GM19324 (cell line): ENCODE results near the gene TLR5.
"Not testable (repeated sequence)": the region's sequence is repeated elsewhere in the genome, so short reads cannot be mapped to it uniquely, and the experiment has no call there.

ENCODE experiments used
- ATAC-seq: cut with Tn5 transposase; IDR thresholded peaks from one replicate; pipeline ENCODE4 v1.9.1; 2021; ENCODE audit warnings: mild to moderate bottlenecking, moderate library complexity; ENCODE audit not compliant: unreplicated experiment, low FRiP score

TLR5 gene, protein sequence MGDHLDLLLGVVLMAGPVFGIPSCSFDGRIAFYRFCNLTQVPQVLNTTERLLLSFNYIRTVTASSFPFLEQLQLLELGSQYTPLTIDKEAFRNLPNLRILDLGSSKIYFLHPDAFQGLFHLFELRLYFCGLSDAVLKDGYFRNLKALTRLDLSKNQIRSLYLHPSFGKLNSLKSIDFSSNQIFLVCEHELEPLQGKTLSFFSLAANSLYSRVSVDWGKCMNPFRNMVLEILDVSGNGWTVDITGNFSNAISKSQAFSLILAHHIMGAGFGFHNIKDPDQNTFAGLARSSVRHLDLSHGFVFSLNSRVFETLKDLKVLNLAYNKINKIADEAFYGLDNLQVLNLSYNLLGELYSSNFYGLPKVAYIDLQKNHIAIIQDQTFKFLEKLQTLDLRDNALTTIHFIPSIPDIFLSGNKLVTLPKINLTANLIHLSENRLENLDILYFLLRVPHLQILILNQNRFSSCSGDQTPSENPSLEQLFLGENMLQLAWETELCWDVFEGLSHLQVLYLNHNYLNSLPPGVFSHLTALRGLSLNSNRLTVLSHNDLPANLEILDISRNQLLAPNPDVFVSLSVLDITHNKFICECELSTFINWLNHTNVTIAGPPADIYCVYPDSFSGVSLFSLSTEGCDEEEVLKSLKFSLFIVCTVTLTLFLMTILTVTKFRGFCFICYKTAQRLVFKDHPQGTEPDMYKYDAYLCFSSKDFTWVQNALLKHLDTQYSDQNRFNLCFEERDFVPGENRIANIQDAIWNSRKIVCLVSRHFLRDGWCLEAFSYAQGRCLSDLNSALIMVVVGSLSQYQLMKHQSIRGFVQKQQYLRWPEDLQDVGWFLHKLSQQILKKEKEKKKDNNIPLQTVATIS

GRCh38 chr1:223142795-223143536, at the start of gene TLR5:
Gene TLR5 (minus strand): TSS chr1:223143248. CDS start chr1:223113031, 30,217 bp downstream.
- peak; percentile 87 for ATAC-seq

- ATAC-seq, result no peak
Observed at GRCh38 chr1:223189903-223190724, 47.1 kb upstream of the TLR5 start.

- ATAC-seq, result no peak
Observed at GRCh38 chr1:223189525-223189902, 46.5 kb upstream of the TLR5 start.

DNA sequence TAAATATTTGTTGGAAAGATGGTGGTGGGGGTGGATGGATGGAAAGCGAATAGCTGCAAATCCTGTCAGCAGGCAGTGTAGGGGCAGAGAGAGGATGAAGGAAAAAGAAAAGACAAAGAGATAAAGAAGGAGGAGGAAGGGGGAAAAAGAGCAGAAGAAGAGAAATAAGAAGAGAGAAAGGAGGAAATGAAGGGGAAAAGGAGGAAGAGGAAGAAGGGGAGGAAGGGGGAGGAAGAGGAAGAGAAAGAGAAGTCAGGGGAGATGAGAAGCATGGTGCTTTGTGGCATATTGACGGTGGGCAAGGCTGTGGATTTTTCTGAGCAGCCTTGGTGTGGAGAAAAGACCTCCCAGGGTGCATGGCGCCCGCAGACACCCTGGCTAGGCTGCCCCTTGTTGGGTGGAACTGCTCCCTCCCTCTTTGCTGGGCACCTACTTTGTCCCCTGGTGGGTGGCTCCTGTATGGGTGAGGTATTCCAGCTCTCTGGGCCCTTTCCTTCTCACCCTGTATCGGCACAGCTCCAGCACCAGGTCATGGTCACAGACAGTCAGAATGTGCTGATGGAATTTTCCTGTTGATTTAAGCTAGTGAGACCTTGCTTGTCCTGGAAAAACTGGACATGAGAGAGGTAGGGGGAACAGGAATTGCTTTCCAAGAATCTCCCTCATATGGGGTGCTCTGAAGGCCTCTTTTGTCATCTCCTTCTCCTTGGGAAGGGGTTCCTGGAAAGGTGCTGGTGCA, 45.7 kb upstream of the TLR5 start:
- ATAC-seq, result no peak

DNA sequence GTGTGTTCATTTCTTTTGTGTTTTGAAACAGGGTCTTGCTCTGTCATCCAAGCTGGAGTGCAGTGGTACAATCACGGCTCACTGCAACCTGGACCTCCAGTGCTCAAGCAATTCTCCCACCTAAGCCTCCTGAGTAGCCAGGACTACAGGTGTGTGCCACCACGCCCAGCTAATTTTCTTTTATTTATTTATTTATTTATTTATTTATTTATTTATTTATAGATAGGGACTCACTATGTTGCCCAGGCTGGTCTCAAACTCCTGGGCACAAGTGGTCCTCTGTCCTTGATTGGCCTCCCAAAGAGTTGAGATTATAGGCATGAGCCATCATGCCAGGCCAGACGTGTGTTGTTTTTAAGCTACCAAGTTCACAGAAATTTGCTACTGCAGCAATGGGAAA, 43.8 kb upstream of the TLR5 start:
- no peak for ATAC-seq

- no peak for ATAC-seq
Observed at GRCh38 chr1:223183268-223183862, 40.3 kb upstream of the TLR5 start.

DNA sequence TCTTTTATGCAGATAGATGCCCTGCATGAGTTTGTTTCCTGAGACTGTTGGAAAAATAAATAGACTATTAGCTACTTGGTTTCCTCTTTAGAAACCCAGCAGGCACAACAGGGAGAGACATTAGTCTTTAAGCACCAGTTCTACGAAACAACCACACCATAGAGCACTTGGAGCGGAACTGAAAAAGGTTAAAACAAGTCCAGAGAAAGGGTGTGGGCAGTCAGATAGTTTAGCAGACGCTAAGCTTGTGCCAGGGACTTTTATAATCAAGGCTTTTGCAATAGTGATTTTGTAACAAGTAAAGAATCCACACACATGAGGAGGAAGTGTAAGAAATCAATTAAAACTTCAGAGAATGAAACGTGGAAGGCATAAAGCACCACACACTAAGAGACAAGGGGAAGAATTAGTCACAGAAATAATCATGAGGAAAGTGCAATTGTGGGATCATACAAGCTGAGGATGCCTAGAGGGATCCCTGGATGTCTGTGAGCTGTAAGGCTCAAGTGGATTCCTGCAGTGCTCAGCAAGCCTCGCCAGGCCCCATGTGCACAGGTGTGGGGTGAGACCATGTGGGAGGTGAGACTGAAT, 37.8 kb upstream of the TLR5 start:
- ATAC-seq, result peak; percentile 47

GRCh38 chr1:223179786-223180185, 36.7 kb upstream of the TLR5 start:
- no peak for ATAC-seq

- ATAC-seq, result no peak
Observed at GRCh38 chr1:223179280-223179679, 36.2 kb upstream of the TLR5 start.

GRCh38 chr1:223177681-223178080, 34.6 kb upstream of the TLR5 start:
- ATAC-seq, result no peak

- no peak for ATAC-seq
Observed at GRCh38 chr1:223176437-223176836, 33.4 kb upstream of the TLR5 start.

DNA sequence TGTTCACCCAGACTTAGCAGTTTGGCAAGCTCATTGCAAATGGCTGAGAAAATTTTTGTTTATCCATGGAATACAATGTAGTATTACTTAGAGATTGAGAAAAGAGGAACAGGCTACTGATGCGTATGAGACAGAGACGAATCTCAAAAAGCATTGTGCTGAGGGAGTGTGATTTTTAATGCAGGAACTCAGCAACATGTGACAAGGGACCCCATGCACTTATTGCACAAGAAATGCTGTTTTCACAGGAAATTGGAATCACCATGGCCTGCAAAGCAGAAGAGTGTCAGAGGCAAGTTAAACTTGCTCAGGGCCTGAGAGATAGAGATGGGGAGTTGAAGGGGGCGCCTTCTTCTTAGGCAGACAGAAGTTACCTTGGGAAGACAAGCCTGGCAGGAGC, 32.6 kb upstream of the TLR5 start:
- ATAC-seq, result no peak

GRCh38 chr1:223175032-223175431, 32.0 kb upstream of the TLR5 start:
- no peak for ATAC-seq

DNA sequence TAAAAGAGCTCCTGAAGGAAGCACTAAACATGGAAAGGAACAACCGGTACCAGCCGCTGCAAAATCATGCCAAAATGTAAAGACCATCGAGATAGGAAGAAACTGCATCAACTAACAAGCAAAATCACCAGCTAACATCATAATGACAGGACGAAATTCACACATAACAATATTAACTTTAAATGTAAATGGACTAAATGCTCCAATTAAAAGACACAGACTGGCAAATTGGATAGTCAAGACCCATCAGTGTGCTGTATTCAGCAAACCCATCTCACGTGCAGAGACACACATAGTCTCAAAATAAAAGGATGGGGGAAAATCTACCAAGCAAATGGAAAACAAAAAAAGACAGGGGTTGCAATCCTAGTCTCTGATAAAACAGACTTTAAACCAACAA, 26.4 kb upstream of the TLR5 start:
- not testable (repeated sequence) for ATAC-seq

DNA sequence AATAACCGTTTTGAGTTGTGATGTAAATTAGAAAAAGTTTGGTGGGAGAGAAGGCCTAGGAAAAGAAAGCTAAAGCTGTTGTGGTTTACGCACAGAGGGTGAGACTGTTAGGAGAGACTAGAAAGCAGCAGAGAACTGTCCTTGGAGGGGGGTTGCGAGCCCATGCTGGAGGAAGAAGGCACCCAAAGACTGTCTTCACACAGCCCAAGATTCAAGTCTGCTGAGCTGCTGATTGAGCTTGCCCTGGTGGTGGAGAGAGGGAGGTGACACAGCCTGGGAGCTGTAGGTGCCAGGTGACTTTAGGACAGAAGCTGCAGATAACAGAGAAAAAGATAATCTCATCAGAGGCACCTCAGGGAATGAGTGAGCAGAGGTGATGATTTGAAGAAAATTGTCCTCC, 18.3 kb upstream of the TLR5 start:
- no peak for ATAC-seq

DNA sequence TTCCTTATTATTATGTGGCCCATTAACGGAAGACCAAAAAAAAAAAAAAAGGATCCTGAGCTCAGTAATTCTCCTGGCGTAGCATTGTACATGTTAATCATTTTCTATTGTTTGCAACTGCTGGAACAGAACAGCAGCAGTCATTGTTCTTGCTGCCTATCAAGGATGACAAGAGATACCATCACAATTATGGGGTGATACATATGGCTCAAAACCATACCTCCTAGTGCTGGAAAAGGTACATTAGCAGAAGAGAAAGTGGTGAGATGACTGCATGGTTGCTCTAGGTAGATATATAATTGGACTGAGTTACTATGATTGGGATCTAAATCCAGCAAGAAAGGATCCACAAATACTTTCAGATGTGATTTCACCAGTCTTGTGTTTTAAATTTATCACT, 13.3 kb upstream of the TLR5 start:
- ATAC-seq, result no peak

GRCh38 chr1:223155153-223155552, 12.1 kb upstream of the TLR5 start:
- no peak for ATAC-seq

DNA sequence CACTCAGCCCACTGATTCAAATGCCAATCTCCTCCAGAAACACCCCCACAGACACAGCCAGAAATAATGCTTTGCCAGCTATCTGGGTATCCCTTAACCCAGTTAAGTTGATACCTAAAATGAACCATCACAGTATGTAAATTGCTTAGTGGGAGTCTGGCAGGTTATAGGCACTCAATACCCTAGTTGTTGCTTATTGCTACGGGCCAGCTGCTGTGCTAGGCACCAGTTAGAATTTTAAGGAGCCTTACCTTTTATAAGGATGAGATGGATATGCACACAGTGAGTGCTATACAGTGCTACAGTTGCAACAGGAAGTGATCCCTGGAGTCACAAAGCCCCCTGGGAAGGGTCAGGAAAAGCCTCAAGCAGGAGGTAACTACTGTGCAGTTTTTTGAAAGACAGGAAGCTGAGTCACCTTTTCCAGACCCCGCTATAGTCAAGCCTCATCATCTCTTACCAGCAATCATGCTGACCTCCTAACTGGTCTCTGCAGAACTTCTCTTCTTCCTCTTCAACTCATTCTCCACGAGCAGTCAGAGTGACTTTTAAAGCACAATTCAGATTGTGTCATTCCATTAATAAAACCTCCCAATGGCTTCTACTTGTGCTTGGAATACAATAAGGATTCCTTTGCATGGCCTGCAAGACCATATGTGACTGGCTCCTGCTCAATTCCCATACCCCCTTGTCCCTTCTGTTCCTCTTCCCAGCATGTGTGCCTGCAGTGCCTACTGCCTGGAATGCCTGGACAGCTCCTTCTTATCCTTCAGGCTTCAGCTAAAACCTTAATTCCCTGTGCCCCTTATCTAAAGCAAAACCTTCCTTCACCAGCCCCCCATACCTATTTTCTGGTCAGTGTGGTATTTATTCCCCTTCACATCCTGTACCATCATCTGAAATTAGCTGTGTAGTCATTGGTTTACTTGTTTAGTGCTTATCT, 10.4 kb upstream of the TLR5 start:
- no peak for ATAC-seq
